GM19452 (cell line): ENCODE measurements around the gene IPO13.

Source experiments
- ATAC-seq: cut with Tn5 transposase; IDR thresholded peaks from one replicate; pipeline ENCODE4 v1.9.1; 2021; ENCODE audit not compliant: unreplicated experiment

Gene IPO13

DNA sequence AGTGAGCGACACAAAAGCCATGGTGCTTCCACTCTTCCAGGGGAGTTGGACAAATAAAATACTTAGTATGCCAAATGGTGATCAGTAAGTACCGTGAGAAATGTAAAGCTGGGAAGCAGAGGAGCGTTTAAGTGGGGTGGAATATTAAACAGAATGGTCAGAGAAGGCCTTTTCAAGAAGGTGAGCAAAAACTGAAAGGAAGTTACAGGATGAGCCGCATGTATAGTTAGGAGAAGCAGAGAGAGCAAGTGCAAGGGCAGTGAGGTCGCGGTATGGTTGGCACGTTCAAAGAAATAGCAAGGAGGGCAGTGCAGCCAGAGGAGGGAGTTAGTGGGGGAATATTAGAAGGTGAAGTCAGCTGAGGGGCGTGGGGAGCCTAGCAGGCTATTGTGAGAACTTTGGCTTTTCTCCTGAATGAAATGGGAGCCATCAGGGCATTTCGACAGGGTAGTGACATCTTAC, 27.3 kb downstream of the IPO13 start:
- ATAC-seq: no peak

DNA sequence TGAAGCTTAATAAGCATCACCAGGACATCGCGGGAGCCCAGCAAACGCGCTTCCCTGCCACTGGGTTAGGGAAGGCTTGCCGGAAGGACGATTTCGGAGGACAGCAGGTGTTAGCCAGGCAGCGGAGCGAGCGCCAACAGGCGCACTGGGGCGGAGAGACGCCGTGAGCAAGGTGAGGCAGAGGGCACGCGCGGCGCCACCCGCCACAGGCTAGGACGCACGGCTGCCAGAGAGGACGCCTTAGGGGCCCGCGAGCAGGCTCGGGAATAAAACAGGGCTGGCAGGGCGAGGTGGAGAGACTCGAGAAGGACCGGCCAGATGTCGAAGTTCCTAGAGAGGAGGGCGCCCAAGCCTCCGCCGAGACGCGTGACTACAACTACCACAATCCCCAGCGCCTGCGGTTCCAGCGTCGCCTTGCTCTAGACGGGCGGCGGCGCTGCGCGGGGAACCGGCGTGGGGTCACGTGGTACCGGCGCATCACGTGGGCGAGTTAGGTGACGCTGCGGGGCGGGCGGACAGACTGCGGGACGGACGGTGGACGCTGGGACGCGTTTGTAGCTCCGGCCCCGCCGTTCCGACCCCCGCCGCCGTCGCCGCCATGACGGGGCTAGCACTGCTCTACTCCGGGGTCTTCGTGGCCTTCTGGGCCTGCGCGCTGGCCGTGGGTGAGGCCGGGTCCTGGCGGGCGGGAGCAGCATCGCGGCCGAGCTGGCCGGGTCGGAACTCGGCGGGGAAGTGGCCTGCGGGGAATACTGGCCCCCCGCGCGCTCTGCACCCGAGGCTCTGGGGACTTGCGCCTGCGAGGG, 27.9 kb downstream of the IPO13 start, which contains the start of gene ATP6V0B:
Gene ATP6V0B (plus strand): TSS at position 518 of the 806 bp plus-strand sequence. CDS start 81 bp downstream, at position 599.
- ATAC-seq: peak; percentile 67

DNA sequence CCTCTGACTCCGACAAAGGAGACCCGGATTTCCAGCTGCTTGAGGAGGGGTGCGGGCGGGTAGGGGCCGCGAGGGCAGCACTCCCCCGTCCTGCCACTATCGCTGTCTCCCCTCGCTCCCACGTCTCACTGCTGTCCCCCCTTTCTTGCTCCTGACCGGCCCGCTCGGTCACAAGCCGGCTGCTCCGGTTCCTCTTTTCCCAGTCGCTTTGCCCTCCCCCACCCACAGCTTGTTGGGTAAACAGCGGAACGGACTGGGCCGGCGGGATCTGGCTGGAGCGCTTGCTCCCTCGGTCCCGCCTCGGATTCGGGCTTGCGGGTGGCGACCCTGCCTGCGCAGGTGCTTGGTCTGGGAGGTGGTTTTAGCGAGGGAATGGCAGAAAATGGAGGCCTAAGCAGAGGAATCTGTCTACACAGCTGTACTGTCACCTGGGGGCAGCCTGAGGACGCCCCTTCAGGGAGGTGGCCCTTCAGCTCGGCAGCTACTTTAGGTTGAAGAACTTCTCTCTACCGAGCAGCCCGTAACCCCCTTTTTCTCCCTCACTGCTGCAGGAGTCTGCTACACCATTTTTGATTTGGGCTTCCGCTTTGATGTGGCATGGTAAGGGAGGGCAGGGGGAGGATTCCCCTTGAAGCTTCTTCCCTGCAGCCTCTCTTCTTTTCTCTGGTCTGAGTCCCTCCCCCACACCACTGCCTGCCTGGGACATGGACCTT, 28.7 kb downstream of the IPO13 start:
- no peak for ATAC-seq

- no peak for ATAC-seq
These were observed 29.3 kb downstream of the IPO13 start for GRCh38 chr1:43976045-43976444.

GRCh38 chr1:43976890-43977289, 30.1 kb downstream of the IPO13 start:
- no peak for ATAC-seq

DNA sequence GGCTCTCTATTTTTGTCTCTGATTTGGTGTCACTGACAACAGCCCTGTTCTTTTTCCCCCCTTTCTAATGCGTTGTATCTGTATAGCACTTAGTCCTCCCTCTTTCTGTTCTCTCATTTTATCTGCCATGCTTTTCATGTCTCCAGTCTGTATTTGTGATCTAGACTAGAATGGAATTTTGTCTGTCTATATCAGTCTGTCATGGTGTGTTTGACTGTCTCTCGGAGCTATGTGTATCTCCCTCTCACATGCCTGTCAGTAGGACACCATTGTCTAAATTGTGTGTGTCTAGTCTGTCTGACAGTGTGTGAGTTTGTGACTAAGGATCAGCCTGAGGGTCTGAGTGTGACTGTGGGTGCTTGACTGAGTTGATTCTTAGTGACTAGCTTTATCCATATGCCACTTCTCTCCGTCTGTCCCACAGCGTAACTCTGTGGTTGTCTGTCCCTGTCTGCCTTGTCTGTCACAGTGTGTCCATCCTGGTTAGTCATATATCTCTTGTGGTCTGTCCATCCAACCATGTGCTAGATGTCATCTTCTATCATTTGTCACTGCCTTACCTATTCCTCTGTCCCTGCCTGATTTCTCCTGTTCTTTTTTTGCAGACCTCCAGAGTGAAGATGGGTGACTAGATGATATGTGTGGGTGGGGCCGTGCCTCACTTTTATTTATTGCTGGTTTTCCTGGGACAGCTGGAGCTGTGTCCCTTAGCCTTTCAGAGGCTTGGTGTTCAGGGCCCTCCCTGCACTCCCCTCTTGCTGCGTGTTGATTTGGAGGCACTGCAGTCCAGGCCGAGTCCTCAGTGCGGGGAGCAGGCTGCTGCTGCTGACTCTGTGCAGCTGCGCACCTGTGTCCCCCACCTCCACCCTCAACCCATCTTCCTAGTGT, 30.9 kb downstream of the IPO13 start:
- no peak for ATAC-seq

DNA sequence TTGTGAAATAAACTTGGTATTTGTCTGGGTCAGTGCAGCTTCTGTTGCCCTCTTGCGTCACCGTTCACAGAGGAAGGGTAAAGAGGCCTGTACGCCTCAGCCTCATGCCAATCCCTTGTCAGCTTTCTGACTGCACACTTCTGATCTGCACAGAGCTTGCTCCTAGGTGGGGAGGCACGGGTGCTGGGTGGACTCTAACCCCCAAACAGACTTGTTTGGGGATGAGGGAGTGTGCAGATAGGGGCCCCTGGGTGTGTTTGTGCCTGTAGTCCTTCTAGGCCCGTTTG, 31.5 kb downstream of the IPO13 start:
- ATAC-seq: no peak

DNA sequence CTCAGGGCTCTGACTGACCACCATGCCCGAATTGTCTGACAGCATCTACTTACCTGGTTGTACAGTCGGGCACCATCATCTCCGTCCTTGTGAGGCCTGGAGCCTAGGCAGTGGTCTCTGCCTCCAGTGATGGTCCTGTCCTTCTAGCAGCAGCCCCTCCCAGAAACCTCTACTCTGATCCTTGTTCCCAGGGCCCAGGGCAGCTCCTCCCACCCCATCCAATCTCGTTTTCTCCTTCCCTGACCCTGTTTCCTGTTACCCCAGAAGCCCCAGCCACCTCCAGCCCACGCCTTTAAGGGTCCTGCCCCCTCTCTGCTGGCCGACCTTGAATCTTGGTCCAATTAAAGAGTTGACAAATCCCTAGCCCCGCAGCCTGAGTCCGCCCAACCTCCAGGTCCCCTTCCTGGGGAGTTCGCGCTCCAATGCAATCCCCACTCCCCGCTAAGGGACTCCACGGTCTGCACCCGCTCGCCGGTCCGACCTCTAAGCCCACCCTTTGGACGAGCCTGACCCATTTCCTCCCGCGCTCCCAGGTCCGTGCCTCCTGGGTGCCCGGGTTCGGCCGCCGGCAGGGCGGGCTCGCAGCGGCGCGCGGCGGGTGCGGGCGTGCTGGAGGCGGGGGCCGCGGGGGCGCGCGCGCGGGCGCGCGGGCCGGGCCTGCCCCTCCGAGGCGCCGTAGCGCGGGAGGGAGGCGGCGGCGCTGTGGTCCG, 32.0 kb downstream of the IPO13 start, which contains the start of gene B4GALT2:
Gene B4GALT2 (plus strand): TSS at position 660 of the 710 bp plus-strand sequence. CDS start 1,951 bp downstream, outside the sequence.
- ATAC-seq: no peak

DNA sequence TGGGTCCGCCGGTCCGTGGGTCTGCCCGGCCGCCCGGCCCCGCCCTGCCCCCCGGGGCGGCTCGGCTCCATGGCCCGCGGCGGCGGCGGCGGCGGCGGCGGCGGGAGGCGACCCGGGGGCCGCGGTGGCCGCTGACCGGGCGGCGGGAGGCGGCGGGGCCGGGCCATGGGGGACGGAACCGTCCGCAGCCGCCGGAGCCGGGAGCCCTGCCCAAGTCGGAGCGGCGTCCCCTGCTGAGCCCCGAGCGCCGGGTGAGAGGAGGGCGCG, 32.4 kb downstream of the IPO13 start:
- ATAC-seq: no peak

DNA sequence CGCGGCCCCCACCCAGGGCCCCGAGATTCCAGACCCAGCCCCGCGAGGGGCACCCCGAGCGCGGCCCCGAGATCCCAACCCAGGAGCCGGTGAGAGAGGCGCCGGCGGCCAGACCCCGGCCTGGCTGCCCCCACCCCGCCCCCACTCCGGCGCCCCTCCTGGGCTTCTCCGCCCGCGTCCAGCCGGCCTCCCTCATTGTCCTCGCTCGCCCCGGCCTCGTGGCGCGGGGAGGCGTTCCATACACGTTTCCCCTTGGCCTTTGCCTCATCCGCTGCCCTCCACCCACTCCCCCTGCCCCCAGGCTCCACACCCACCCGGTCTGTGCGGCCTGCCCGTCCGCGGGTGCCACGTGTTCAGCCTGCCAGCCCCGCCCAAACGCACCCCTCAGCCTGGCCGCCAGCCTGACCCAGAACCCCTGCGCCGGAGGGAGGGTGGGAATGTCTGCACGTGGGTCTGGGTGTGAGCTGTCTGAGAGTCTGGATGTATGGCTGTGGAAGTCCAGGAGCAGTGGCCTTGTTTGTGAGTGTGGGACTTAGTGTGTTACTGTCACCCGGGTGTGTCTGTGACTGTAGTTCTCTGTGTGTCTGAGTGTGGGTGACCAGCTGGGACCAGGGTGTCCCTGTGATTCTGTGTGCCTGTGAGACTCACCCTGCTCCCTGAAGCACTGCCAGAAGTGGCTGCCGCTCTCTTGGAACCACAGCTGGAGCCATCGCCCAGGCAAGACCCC, 32.9 kb downstream of the IPO13 start:
- no peak for ATAC-seq

GRCh38 chr1:43980255-43981134, 33.7 kb downstream of the IPO13 start:
- no peak for ATAC-seq

DNA sequence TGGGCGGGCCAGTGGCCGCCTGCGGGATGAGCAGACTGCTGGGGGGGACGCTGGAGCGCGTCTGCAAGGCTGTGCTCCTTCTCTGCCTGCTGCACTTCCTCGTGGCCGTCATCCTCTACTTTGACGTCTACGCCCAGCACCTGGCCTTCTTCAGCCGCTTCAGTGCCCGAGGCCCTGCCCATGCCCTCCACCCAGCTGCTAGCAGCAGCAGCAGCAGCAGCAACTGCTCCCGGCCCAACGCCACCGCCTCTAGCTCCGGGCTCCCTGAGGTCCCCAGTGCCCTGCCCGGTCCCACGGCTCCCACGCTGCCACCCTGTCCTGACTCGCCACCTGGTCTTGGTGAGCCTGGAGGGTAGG, 34.4 kb downstream of the IPO13 start:
- ATAC-seq: no peak

GRCh38 chr1:43981636-43982035, 34.9 kb downstream of the IPO13 start:
- no peak for ATAC-seq

GRCh38 chr1:43982241-43982640, 35.5 kb downstream of the IPO13 start:
- no peak for ATAC-seq

GRCh38 chr1:43982808-43983207, 36.1 kb downstream of the IPO13 start:
- no peak for ATAC-seq

DNA sequence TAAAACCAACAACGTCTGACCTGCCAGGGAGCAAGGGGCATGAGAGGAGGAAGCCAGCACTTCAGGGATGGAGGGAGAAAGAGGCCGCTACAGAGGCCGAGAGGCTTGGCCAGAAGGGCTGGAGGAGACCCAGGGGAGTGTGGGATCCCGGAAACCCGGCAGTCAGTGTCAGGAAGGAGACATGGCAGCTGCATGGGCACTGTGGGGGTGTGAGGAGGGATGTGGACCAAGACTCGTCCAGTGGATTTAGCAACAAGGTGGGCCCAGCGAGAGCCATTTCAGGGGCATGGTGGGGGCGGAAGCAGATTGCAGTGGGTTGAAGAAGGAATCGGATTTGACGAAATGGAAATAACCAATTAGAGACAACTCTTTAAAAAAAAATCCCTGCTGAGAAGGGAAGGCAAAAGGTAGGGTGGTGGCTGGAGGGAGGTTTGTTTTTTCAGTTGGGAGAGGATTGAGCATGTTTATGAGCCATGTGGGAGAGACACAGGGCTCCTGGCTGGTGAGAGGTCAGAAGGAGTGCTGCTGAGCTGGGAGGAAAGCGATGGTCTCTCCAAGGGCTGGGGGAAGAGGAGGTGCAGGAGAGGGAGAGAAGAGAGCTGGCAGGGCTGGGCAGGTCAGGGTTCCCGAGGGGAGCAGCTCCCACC, 36.6 kb downstream of the IPO13 start:
- ATAC-seq: no peak

DNA sequence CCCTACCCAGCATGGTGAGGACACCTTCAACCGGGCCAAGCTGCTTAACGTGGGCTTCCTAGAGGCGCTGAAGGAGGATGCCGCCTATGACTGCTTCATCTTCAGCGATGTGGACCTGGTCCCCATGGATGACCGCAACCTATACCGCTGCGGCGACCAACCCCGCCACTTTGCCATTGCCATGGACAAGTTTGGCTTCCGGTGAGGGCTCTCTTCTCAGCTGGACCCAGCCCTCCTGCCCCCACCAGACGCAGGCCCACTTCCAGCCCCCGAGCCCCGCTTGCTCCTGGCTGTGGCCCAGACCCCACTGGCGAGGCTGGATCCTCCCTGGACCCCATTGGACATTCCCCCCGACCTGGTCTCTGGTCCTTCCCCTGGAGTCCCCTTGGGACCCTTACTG, 38.1 kb downstream of the IPO13 start:
- ATAC-seq: no peak

GRCh38 chr1:43985984-43986595, 39.3 kb downstream of the IPO13 start:
- ATAC-seq: no peak
